H54 (cell line): Measurements from ENCODE around the gene OSBPL10.
"Not testable (repeated sequence)": the region's sequence is repeated elsewhere in the genome, so short reads cannot be mapped to it uniquely, and the experiment has no call there.

Experiments used
- DNase-seq: peaks from one replicate; pipeline ENCODE4 v3.0.0; 2011; ENCODE audit warnings: low spot score, mixed read lengths; ENCODE audit not compliant: insufficient read length
- FAIRE-seq: peaks from 3 replicates; lab custom pipeline; 2011; peaks lifted over from hg19 to GRCh38; lab: Jason Lieb, UNC
- POLR2A ChIP-seq: IDR thresholded peaks from 2 replicates; pipeline ENCODE4 v1.6.1; 2011; ENCODE audit warnings: low read depth, mild to moderate bottlenecking, low read length

The OSBPL10 gene

DNA sequence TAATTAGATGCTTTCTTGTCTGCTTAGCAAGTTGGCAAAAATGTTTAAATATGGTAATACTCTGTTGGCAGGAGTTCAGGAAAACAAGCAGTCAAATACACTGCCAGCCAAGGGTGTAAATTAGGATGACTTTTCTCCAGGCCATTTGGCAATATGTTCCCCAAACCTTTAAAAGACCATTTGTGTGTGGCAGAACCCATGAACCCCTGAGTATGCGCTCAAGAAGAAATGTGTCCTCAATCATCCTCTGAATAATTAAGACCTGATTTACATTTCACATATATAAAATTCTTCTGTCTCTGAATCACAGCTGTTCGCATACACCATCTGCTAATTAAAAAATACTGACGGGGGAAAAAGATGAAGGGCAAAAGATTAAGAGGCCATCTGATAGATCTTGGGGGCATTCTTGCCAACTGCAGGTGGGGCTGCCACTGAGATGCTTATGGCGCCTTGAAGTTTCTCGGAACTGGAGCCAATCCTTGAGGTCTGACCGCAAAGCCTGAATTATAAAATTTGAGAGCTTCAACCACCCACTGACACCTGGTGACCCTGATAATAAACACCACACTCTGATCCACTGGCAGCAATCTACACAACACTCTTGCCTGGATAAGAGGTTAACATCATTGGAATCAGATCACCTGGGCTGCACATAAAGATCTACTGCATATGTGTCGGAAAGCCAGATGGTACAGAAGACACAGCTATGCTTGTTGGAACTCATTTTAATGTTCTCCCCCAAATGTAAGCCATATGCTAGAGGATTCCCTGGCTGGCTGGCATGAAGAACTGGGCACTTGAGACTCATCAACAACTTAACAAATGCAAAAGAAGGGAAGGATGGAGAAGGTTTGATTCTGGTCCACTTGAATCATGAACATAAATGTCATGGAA lies 190.6 kb downstream of the OSBPL10 start:
- no peak for DNase-seq
- no peak for FAIRE-seq
- no peak for TF ChIP-seq POLR2A

DNA sequence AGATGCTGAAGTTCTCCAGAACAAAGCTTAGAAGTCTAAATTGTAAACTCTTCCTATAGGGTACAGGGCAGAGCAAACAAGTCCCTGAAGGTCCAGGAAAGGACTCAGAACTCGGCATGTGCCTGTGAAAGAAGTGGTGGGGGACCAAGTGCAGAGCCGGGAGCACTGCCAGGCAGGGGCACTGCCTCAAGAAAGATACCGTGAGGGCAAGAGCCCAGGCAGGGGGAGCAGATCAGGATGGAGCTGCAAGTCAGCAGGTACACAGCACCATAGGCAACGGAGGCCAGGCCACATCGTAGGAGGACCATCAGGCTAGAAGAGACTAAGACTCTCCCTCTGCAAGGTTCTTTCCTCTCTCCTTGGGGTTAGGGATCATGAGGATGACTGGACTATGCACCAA lies 191.6 kb downstream of the OSBPL10 start:
- FAIRE-seq (no peak), DNase-seq (no peak)
- no peak for TF ChIP-seq POLR2A

DNA sequence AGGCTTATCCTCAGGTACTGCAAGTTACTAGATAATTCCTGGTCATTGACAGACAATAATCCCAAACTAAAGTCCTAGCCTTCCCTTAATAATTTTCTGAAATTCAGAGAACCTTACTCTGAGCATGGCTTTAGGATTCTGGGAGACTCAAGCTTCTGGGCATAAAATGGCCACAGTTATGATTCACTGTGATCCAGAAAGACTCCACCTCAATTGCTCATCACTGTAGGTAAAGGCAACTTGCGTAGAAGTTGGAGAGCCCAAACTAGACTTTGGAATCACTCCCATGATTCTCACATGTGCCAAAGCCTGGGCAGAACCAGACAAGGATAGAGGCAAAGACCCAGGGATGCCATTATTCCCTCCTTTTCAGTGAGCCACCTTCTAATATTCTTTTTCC lies 195.3 kb downstream of the OSBPL10 start:
- DNase-seq (no peak), FAIRE-seq (no peak)
- no peak for TF ChIP-seq POLR2A

DNA sequence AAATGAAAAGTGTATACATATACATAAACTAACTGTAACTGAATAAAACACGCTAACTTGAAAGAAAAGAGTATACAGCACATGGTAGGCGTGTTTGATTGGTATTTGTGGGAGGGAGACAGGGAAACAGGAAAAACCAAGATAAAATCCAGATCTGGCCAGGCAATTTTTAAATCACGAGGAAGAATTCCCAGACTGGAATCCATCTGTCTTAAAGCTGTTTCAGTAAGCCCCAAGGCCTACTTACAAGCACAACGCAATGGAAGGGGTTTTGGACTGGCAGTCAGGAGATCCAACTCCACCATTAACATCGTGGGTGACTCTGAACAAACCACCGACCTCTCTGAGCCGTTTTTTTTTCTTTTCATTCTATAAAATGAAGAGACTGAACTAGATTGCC lies 195.8 kb downstream of the OSBPL10 start:
- FAIRE-seq (no peak), DNase-seq (no peak)
- no peak for TF ChIP-seq POLR2A

DNA sequence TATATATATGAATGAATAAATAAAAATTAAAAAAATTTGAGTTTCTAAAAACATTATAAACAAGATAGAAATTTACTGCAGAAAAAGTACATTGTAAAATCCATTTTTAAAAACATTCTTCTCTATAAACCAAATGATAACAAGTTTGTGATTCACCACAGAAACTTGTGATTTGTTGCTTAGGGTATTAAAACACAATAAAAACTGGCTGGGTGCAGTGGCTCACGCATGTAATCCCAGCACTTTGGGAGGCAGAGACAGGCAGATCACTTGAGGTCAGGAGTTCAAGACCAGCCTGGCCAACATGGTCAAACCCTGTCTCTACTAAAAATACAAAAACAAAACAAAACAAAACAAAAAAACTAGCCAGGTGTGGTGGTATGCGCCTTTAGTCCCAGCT lies 197.2 kb downstream of the OSBPL10 start:
- DNase-seq, FAIRE-seq: not testable (repeated sequence)

DNA sequence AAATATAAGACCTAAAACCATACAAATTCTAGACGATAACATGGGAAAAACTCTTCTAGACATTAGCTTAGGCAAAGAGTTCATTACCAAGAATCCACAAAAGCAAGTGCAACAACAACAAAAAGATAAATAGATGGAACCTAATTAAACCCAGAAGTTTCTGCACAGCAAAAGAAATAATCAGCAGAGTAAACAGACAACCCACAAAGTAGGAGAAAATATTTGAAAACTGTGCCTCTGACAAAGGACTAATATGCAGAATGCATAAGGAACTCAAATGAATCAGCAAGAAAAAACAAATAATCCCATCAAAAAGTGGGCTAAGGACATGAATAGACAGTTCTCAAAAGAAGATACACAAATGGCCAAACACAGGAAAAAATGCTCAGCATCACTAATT lies 198.8 kb downstream of the OSBPL10 start:
- not testable (repeated sequence) for DNase-seq, FAIRE-seq

DNA sequence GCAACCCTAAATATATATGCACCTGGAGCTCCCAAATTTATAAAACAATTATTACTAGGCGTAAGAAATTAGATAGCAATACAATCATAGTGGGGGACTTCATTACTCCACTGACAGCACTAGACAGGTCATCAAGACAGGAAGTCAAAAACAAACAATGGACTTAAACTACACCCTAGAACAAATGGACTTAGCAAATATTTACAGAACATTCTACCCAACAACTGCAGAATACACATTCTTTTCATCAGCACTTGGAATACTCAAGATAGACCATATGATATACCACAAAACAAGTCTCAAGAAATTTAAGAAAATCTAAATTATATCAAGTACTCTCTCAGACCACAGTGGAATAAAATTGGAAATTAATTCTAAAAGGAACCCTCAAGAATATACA lies 201.5 kb downstream of the OSBPL10 start:
- FAIRE-seq = no peak
- no peak for TF ChIP-seq POLR2A

DNA sequence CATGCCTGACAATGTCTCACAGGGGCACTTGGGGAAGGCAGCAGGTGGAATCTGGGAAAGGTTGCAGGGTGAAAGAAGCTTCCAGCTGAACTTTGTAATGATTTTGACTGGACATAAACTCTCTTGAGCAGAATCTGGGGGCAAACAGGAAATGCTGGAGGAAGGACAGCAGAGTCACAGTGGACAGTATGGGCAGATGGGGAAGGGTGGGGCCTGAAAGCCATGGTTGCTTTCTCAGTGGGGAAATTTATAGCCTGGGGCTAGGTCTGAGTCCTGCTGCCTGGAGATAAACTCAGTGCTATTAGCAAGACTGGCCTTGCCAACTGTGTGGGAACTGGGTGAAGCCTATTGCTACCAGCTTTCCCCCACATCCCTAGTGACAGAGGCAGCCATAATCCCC lies 203.2 kb downstream of the OSBPL10 start:
- TF ChIP-seq POLR2A = no peak
- FAIRE-seq = no peak
- DNase-seq = no peak

More for the DNA sequence above, 201.5 kb downstream of the OSBPL10 start:
- DNase-seq = no peak

DNA sequence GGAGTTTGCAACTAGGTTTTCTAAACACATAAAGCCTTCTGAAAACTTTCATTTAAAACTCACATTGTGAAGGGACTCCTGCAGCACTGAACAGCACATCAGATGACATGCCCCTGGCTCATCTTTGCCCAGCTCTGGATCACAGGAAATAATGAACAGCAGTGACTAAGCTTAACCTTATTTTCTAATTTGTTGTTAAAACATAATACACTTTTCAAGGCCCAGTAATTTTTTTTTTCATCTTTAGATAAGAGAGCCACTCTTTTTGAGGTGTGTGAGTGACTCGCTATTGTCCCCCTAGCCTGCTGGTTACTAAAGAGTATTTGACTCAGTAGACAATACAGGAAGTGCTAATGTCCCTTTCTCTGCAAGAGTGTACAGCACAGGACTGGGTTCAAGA lies 204.0 kb downstream of the OSBPL10 start:
- peak; percentile 9 for DNase-seq
- no peak for TF ChIP-seq POLR2A
- peak; percentile 62 for FAIRE-seq

DNA sequence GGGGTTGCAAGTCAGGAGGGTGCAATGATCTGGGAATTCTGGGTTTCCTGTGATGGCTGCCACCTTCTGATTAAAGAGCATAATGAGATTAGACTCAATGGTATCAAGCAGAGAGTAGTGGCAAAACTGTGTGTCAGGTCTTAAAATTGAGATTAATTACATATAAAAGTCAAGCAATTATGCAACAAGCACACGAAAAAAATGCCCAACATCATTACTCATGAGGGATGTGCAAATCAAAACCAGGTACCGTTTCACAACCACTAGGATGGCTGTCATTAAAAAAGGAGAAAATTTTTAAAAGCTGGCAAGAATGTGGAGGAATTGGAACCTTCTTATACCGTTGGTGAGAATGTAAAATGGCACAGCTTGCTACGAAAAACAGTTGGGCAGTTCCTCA lies 205.0 kb downstream of the OSBPL10 start:
- no peak for DNase-seq
- no peak for TF ChIP-seq POLR2A
- FAIRE-seq = no peak

DNA sequence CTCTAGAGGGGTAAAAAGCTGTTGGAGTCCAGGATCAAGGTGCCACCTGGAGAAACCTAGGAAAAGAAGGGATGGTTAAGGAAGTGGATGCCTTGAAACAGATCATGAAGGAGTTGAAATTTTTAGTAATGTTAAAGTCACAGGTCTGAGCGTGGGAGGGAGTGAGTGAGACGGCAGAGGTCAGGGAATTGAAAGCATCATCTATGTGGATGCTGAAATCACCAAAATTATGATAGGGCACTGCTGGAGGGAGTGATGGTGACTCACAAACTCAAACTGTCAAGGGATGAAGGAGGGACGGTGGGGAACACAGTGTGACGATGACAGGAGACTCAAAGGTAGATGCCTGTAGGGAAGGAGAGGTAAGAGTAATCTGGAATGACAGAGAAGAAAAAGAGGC lies 205.7 kb downstream of the OSBPL10 start:
- no peak for TF ChIP-seq POLR2A
- FAIRE-seq (no peak), DNase-seq (no peak)

DNA sequence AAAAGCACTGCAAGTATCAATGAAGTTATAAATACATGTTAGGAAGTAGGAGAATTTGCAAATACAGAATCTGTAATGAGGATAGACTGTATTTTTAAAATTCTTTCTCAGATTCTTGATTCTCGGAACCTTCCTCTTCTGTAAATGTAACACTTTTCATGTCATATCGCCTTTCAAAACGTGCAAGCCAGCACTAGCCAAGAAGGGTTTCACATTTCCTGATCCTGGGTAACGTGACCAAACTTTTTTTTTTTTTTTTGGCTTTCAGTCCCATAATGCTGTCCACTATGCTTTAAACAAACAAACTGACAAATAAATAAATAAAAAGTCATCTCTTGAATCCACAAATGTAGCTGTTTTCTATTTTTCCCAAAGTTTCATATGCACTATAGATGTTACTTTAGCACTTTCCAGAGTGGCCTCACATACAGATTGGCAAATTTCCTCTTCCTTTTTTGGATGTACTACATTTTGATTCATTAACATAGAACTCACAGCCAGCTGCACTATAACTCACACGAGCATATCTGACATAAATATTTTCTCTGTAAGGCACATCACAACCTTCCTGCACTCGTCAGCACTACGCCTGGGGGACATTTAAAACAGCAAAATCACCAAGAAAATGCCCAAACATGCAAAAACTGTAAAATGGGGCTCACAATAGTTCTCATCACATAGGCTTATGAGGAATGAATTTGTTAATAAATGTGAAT lies 208.1 kb downstream of the OSBPL10 start:
- FAIRE-seq (no peak), DNase-seq (no peak)
- TF ChIP-seq POLR2A = no peak

DNA sequence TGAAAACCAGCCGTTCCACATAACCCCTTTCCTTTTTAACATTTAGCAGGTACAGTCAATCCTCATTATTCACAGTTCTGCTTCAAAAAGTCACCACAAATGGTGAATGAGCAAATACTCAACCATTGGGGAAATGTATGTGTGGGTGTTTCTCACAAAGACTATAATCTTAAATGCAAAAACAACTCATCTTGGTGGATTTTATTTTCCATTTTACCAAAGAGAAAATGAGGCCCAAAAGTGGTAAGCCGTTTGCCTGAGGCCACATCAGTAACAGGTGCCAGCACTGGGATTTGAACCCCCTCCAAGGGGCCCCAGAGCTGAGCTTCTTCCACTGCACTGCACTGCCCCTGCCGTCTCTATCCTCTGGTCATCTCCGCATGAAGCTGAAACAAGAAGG lies 208.8 kb downstream of the OSBPL10 start:
- DNase-seq (no peak), FAIRE-seq (no peak)
- TF ChIP-seq POLR2A = no peak

DNA sequence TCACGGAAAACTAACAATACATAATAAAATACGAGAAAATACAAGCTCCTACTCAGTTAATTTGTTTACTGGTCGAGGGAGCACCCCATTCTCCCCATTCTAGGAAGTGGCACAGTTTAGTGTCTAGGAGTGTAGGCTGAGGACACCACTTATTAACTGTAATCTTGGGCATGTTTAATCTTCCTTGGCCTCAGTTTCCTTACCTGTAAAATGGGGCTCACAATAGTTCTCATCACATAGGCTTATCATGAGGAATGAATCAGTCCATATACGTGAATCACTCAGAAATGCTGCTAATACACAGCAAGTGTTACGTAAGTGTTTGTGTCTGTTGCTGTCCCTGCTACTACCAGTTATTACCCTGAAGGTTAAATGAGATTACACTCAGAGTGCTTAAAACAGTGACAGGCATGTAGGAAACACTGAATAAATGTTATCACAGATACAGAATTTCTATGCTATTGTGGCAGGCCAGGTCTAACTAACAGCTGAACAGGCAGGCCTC lies 210.2 kb downstream of the OSBPL10 start:
- FAIRE-seq = no peak
- no peak for DNase-seq
- no peak for TF ChIP-seq POLR2A
